Cardiac muscle cell (in vitro differentiated cells and primary cell): ENCODE results near the gene IFIT3. TPM values are rescaled to one million over a fixed set of nuclear protein-coding genes. Genes with fewer than 3 reads are reported as not detected.

Experiments used
- DNase-seq, 2 donors: peaks; one replicate each; pipeline versions ENCODE4 v3.0.0 to v3.0.0-alpha.2; 2010 to 2017; ENCODE audit warnings: low read depth in 1 of 2, low spot score in 1 of 2
- H3K27ac ChIP-seq: fragments of 200-600 bp; sonication (generic); 2 replicates; pipeline ENCODE4 v1.5.1; 2016
- H3K27me3 ChIP-seq: fragments of 200-600 bp; sonication (generic); 2 replicates; pipeline ENCODE4 v1.6.0; 2016; ENCODE audit warnings: control low read depth
- H3K36me3 ChIP-seq: fragments of 200-600 bp; sonication (generic); 2 replicates; pipeline ENCODE4 v1.5.1; 2016; ENCODE audit warnings: control low read depth
- H3K4me1 ChIP-seq: fragments of 200-600 bp; sonication (generic); 2 replicates; pipeline ENCODE4 v1.8.1; 2017; ENCODE audit warnings: low read depth, mild to moderate bottlenecking, mixed run types
- H3K4me3 ChIP-seq: fragments of 200-600 bp; sonication (generic); 2 replicates; pipeline ENCODE4 v1.5.1; 2016; ENCODE audit warnings: mild to moderate bottlenecking
- H3K9me3 ChIP-seq: fragments of 200-600 bp; sonication (generic); 2 replicates; pipeline ENCODE4 v1.5.1; 2017; ENCODE audit warnings: low read depth, mild to moderate bottlenecking, control low read depth
- CTCF ChIP-seq: IDR thresholded peaks from 2 replicates; pipeline ENCODE4 v1.5.1; 2012; ENCODE audit warnings: low read depth, mild to moderate bottlenecking, low read length
- polyA plus RNA-seq: library from polyadenylated mRNA; unstranded; fragments of >200 nt; fragmentation: Nextera tagmentation; extraction: Ambion mirVana; gene quantifications from 2 replicates; pipeline ENCODE4 v1.2.1, GENCODE V29; 2016
- total RNA-seq: library from RNA; depleted of rRNA; stranded (reverse); fragments of >200 nt; gene quantifications from 2 replicates; pipeline ENCODE4 v1.2.3, GENCODE V29; 2016

Gene IFIT3
- total and polyA plus RNA-seq, 2 experiments from 2014 or later, result 0.24 to 0.70 TPM

GRCh38 chr10:89360157-89360556 lies 32.4 kb downstream of the IFIT3 start:
- H3K27me3 ChIP-seq, result no peaks in the 10 kb centered on the region
- no peak overlapping the region for H3K4me3 ChIP-seq
- no peaks in the 10 kb centered on the region for H3K36me3 ChIP-seq
- H3K4me1 ChIP-seq, result no peaks in the 10 kb centered on the region
- TF ChIP-seq CTCF, result no peak
- no peak overlapping the region for H3K27ac ChIP-seq
- no peaks in the 10 kb centered on the region for H3K9me3 ChIP-seq
- no peak for DNase-seq

DNA sequence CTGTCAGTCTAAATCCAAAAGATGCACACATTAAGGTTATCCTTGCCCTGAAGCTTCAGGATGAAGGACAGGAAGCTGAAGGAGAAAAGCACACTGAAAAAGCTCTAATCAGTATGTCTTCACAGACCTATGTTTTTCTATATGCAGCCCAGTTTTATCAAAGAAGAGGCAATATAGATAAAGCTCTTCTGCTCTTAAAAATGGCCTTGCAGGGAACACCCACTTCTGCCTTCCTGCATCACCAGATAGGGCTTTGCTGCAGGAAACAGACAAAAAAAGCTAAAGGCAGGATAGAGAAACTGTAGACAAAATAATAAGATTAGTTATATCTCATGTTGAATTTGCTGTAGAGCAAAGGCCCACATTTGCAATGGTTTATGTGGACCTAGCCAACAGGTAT lies 35.1 kb downstream of the IFIT3 start:
- Histone ChIP-seq H3K9me3 (no peaks in the 10 kb centered on the region), H3K4me3 (no peak overlapping the region), H3K27ac (no peak overlapping the region), H3K4me1 (no peaks in the 10 kb centered on the region), H3K36me3 (no peaks in the 10 kb centered on the region), H3K27me3 (no peaks in the 10 kb centered on the region)
- no peak for TF ChIP-seq CTCF
- no peak for DNase-seq

DNA sequence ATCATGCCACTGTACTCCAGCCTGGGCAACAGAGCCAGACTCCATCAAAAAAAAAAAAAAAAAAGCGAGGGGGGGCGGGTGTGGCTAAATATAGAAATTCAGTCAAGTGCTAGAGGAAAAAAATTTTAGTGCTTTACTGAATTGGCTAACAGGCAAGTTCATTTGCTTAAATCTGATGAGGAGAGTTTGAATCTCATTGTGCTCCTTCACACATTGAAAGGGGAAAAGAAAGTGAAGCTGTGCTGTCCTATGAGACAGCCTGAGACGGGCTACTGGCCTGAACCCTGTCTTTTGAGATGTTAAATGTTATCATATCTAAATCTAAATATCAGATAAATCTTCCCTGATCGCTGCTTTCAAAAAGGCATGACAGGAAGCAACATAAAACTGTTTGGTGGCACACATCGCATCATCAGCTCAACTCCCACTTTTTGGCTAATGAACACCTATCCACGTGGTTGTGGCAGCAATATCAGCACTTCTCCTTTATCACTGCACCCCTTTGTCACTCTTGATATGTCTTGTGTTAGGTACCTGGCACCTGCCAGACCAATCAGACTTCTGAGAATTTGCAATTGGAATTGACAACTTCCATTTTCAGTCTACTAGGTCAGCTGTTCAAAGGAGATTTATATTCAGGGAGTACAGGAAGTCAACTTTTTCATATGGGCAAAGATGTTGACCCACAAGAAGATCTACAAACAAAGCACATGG lies 36.1 kb downstream of the IFIT3 start:
- Histone ChIP-seq H3K36me3 (no peaks in the 10 kb centered on the region), H3K4me3 (no peak overlapping the region), H3K27me3 (no peaks in the 10 kb centered on the region), H3K4me1 (no peaks in the 10 kb centered on the region), H3K27ac (no peak overlapping the region), H3K9me3 (no peaks in the 10 kb centered on the region)
- TF ChIP-seq CTCF, result no peak
- no peak for DNase-seq

DNA sequence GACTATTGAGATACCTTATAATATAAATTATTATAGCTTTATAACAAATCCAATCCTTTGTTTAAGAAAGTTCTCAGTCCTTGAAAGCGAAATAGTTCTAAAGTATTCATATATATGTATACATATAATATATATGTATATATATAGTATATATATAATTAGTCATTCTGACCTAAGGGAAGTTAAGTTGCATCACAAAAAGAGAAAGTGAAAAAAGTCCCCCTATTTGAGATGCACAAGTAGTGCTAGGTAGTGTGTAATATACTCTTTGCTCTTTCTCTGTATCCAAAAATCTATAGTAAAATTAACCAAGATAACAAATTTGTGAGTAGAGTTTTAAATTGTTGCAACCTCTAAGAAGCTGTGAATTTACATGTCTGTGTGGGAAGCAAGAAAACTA lies 36.7 kb downstream of the IFIT3 start:
- no peak for DNase-seq
- no peaks in the 10 kb centered on the region for H3K9me3 ChIP-seq
- no peaks in the 10 kb centered on the region for H3K4me1 ChIP-seq
- no peak overlapping the region for H3K27ac ChIP-seq
- H3K27me3 ChIP-seq, result no peaks in the 10 kb centered on the region
- H3K4me3 ChIP-seq, result no peak overlapping the region
- TF ChIP-seq CTCF, result no peak
- H3K36me3 ChIP-seq, result no peaks in the 10 kb centered on the region

GRCh38 chr10:89367529-89367928 lies 39.7 kb downstream of the IFIT3 start:
- H3K27me3 ChIP-seq, result no peaks in the 10 kb centered on the region
- H3K9me3 ChIP-seq, result no peaks in the 10 kb centered on the region
- no peak overlapping the region for H3K27ac ChIP-seq
- DNase-seq, result no peak
- H3K4me3 ChIP-seq, result no peak overlapping the region
- H3K4me1 ChIP-seq, result no peaks in the 10 kb centered on the region
- H3K36me3 ChIP-seq, result no peaks in the 10 kb centered on the region
- no peak for TF ChIP-seq CTCF
